GM19351 (cell line): ENCODE results near the gene CLCN4.

ENCODE experiments used
- ATAC-seq: cut with Tn5 transposase; IDR thresholded peaks from one replicate; pipeline ENCODE4 v1.9.1; 2021; ENCODE audit warnings: mild to moderate bottlenecking, moderate library complexity; ENCODE audit not compliant: unreplicated experiment

The CLCN4 gene

DNA sequence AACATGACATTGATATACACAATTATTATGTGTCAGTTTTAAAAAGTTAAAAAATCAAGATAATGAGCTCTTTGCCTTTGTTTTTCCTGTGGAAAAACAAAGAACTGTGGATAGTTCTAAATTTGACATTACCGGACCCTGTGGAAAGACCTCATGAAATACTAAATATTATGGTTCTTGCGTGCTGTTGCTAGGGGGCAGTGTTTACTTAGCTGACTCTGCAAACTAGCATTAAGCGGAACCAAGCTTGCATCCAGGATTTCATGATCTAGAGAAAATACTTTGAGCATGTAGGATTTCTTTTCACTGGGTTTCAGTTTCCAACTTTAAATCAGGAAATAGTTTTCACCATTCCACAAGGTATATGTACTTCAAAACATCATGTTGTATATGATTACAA, 33.6 kb downstream of the CLCN4 start:
- peak; percentile 71 for ATAC-seq

DNA sequence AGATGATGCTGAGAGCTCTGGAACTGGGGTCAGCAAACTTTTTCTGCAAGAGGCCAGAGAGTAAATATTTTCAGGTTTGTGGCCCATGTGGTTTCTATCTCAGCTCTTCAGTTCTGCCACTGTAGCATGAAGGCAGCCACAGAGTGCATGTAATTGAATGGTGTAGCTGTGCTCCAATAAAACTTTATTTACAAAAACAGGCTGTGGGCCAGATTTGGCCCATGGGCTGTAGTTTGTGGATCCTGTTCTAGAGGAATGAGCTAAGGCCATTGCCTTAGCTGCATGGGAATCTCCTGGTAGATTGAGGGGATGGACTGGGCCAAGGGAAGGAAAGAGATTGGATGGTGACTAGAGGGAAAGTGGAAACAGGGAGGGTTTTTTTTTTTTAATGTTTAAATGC, 36.8 kb downstream of the CLCN4 start:
- no peak for ATAC-seq

DNA sequence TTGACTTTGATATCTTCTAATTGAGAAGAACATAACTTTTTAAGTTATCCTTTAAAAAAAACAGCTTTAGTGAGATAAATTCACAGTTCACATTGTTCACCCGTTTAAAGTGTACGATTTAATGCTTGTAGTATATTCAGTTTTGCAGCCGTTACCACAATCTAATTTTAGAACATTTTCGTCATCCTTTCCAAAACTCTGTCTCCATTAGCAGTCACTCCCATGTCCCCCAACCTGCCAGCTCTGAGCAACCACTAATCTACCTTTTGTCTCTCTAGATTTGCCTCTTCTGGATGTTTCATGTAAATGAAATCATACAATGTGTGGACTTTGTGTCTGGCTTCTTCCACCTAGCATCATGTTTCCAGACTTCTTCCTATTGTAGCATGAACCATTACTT, 38.6 kb downstream of the CLCN4 start:
- ATAC-seq = no peak

DNA sequence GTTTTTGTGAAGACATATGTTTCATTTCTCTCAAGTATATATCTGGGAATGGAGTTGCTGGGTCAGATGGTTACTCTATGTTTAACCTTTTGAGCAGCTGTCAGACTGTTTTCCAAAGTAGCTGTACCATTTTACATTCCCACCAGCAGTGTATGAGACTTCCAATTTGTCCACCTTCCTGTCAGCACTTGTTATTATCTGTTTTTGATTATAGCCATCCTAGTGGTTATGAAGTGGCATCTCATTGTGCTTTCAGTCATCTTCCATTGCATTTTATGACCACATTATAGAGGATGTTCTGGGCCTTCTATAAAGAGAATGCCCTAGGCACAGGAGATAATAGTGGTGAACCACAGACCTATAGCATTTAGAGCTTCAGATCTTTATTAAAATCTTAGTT, 39.2 kb downstream of the CLCN4 start:
- ATAC-seq = no peak

DNA sequence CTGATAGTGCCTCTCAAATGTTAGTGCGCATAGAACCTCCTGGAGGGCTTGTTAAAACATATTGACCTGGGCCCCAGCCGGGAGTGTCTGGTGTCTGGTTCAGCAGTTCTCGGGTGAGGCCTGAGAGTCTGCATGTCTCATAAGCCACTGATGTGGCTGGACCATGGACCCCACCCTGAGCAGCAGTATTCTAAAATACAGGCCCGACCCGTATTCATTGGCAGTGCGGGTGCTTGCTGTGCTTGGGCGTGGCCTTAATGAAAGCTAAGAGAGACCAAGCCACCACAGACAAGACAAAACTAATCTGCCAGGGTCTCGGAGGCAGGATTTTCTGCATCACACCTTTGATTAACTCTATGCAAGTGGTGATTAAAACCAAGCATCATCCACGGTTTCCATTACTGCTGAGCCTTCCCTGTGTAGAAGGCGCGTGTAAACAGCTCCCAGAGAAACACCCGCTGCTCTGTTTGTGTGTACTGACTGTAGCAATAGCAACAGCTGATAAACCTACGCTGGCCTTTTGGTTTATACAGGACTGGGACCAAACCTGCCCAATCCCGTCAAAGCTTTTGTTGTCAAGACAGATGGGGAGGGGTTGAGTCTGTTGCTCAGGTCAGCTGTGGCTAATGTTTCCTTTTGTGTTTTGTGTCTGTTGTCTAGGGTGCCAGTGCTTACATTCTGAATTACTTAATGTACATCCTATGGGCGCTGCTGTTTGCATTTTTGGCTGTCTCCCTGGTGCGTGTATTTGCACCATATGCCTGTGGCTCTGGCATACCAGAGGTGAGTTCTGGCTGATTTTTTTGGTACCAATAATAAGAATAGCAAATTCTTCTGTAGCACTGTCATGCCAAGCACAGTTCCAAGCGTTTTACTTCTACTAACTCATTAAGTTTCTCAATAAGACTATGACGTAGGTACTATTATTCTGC, 40.8 kb downstream of the CLCN4 start:
- ATAC-seq = no peak

DNA sequence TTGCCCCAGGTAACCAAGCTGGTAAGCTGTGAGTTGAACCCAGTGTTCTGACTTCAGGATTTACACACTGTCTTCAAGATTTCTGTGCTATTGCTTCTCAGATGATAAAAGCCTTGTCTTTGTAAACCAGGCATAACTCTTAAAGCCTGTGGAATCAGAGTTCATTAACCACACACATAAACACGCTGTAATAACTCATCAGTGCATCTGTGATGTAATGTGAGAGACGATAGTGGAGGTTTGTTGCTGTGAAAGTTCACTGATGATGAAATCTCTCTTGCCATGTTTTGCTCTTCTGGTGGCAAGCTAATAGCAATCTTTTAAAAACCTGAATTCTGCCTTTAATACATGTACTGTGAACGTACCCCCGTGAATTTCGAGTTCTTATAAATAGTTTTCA, 41.5 kb downstream of the CLCN4 start:
- no peak for ATAC-seq

DNA sequence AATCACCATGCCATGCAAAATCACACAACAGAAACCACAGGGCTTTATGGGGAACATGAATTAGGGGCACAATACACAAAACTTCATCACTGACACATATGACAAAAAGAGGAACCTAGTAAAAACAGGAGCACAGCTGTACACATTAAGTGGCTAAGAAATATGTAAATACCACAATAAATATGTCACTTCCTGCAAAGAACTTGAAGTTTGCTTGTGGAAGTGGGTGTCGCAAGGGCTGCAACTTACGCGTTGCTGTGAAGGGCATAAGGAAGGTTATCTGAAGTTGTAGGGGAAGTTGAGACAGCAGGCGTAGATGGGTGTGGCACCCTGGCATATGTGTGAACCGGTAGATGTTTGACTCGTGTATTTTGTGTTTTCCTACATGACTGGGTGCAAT, 42.4 kb downstream of the CLCN4 start:
- ATAC-seq = peak; percentile 91

DNA sequence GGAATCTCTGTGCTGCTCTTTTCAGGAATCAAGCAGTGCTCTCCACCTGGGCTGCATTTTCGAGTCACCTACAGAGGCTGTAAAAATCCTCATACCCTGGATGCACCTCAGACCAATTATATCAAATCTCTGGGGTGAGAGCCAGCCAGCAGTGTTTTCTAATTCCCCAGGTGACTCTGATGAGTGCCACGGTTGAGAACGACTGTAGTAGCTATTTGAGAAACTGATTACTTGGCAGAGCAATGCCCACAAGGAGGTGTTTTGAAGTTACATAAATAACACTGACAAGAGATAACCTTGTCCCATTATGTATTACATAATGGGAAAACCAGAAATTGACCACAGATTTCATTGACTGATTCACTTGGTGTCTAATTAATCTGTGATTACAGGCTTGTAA, 46.8 kb downstream of the CLCN4 start:
- ATAC-seq = no peak

DNA sequence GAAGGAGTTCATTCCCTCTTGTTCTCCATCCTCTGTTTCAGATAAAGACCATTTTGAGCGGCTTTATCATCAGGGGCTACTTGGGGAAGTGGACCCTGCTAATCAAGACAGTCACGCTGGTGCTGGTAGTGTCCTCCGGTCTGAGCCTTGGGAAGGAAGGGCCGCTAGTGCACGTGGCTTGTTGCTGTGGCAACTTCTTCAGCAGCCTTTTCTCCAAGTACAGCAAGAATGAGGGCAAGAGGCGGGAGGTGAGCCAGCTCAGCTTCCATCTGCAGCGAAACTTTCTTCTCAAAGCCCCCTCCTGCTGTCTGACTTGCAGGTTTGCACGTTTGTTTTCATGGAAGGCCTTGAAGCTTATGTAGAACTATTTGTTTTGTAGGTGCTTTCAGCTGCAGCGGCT, 49.5 kb downstream of the CLCN4 start:
- no peak for ATAC-seq

DNA sequence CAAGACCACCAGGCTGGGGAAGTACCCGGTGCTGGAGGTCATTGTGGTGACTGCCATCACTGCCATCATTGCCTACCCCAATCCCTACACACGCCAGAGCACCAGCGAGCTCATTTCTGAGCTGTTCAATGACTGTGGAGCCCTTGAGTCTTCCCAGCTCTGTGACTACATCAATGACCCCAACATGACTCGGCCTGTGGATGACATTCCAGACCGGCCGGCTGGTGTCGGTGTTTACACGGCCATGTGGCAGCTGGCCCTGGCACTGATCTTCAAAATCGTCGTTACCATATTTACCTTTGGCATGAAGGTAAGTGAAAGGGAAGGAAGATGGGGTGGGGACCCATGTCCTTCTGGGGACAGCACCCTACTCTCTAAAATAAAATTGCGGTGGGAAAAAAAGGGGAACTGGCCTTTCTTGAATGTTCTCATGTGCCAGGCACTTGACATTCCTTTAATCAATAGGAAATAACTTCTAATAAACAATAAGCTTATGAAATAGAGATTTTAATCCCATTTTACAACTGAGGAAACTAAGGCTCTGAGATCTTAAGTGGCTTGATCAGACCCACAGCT, 51.6 kb downstream of the CLCN4 start:
- ATAC-seq = no peak

DNA sequence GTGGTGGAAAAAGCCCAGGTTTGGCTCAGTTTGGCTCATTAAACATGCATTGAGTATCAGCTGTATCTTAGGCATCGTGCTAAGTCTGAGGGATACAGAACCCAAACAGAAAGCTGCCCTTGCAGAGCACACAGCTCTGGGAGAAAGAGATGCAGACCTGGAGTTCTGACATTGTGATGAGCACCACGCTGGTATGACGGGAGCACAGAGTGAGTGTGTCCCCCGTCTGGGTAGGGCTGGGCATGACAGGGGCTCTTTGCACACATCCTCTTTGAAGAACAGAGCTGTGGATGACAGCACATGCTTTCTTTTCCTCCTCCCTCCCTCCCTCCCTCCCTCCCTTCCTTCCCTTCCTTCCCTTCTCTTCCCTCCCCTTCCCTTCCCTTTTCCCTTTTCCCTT, 52.2 kb downstream of the CLCN4 start:
- ATAC-seq = no peak

DNA sequence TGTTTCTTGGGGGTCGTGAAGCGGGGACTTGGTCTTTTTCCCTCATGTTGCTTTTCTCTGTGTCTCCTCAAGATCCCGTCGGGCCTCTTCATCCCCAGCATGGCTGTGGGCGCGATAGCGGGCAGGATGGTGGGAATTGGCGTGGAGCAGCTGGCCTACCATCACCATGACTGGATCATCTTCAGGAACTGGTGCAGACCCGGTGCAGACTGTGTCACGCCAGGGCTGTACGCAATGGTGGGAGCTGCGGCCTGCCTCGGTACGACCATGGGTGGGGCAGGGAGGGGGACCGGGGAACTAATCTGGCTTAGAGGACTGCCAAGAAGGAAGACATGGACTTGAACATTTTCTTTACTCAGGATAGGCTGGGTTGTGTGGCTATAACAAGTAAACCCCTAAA, 55.6 kb downstream of the CLCN4 start:
- ATAC-seq = no peak

DNA sequence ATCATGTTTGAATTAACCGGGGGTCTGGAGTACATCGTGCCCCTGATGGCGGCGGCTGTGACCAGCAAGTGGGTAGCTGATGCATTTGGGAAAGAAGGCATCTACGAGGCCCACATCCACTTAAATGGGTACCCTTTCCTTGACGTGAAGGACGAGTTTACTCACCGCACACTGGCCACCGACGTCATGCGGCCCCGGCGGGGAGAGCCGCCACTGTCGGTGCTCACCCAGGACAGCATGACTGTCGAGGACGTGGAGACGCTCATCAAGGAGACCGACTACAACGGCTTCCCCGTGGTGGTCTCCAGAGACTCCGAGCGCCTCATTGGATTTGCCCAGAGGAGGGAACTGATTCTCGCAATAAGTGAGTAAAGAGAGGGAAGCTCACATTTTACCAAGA, 56.9 kb downstream of the CLCN4 start:
- no peak for ATAC-seq

DNA sequence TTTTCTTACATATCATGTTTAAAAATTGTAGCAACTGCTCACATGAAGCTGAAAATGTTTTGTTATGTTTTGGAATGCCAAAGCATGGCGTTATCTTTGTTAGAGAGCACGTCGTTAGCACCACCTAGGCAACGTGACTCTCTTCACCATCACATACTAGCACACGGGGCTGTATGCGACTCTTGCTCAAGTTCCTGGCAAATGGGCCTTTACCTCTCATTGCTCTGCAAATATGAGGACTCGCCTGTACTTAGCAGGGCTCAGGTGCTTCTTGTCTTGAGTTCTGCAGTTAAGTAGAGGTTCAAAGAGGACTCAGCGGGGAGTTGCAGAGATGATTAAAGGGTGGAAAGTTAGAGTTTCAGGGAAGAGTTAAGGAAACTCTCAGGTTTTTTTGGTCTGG, 59.4 kb downstream of the CLCN4 start:
- no peak for ATAC-seq

DNA sequence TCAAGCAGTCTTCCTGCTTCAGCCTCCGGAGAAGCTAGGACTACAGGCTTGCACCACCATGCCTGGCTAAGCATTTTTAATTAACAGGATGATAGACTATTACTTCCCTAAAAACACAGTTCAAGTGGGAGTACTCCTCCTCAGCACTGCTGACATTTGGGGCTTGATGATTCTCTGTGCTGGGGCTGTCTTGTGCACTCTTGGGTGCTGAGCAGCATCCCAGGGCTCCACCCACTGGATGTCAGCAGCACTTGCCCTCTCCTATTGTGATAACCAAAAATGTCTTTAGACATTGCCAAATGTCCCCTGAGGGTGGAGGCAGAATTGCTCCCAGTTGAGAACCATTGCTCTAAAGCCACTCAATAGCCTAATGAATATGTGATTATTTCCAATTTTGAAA, 60.4 kb downstream of the CLCN4 start:
- ATAC-seq = no peak

DNA sequence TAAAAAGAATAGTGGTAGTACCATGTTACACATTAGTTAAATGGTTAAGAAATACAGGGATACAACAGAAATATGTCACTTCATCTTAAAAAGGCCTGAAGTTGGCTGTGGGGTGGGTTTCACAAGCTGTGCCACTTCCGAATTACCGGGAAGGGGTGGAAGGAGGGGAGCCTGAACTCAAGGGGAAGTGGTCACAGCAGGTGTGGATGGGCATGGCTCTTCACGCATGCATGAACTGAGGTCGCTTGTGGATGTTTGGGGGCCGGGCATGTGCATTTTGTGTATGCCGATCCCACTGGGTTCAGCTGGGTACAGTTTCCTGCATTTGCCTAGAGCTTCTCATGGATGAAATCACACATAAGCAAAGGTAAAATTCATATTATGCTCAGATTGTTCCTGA, 64.9 kb downstream of the CLCN4 start:
- ATAC-seq = no peak

DNA sequence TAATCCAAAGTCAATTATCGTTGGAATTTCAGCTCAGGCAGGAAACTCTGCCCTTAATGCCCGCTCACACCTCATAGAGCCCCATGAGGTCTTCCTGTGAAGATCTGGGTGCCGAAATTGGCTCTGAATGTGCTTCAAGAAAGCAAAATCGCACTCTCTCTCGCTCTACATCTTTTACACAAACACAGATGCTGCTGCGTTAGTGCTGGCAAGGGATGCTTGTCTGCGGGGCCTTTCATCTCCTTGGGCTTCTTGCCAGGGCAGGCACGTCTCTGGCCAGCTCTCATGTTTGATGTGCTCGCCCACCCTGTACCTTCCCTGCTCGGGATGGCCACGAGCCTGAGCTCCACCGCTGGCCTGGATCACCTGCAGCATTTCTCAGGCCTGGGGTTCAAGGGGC, 66.5 kb downstream of the CLCN4 start:
- no peak for ATAC-seq

DNA sequence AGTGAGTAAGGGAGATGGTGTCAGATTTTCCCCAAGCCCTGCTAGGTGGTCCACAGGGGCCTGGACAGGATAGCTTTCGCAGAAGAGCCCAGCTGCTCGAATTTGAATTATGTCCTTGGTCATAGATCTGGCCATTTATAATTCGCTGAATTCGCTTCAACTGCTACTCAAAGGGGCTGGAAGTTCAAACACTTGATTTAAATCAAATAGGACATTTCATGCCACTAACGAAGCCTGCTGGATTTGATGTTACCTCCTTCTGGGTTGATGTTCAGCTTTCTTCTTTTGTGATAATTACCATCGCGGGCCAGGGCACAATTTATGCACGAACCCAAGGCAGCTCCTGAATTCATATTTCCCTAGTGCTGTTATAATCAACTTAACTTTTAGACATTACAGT, 67.0 kb downstream of the CLCN4 start:
- no peak for ATAC-seq

DNA sequence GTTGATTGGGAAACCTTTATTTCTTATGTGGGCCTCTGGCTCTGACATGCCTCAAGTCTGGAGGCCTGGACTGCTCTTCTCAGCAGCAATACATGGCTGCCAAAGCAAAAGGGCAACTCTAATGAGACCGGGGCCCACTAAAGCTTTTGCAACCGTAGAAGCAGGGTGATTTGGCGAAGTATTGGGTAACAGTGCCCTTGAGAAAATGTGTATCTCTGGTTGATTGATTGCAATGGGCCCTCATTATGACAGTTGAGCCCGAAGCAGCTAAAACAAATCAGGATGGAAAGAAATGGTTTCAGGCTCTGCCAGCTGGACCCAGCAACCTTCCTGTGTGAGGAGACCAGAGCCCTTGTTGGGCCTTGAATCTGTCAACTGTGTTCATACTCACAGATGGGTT, 73.4 kb downstream of the CLCN4 start:
- ATAC-seq = no peak

DNA sequence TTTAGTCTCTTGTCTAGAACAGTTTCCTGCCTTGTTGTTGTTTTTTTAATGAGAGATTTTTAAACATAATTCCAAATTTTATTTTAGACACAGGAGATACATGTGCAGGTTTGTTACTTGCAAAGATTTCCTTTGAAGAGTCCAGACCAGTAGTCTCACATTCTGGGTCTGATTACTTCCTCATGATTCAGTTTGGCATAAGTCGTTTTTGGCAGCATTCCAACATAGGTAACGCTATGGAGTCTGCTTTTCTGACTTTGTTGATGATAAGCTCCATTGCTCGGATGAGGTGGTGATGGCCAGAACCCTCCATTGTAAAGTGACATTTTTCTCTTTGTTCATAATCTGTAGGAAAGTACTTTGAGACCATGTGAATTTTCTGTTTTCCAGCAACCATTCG, 74.7 kb downstream of the CLCN4 start:
- ATAC-seq = no peak

DNA sequence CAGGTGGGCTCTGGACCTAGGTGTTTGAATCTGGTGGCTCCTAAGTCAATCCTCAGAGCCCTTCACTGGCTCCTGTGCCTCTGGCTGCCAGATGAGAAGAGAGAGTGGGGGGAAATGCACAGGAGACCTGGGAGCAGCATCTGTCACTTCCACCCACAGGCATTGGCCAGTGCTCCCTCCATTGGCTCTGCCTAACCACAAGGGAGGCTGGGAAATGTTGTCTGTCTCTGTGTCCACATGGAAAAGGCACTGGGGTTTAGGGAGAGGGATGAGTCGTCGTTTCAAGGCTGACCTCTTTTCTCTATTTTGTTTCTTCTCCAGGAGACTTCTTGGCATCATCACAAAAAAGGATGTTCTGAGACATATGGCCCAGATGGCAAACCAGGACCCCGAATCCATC, 76.4 kb downstream of the CLCN4 start:
- no peak for ATAC-seq

DNA sequence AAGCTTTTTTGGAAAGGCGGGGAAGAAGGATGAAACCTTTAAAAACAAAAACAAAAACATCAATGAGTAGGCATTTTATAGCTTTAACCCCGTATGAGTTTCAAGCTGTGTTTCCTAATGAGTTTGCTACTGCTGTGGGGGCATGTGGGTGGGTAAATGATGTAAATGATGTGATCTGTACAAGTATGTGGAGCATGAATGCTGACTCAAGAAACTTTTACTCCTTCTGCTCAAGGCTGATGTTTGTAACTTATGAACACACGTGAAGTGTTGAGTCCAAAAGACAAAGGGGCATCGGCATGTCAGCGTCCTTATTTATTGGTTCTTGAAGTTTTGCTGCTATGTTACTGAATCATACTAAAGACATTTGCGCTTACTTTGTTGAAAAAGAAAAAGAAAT, 76.9 kb downstream of the CLCN4 start:
- ATAC-seq = no peak

DNA sequence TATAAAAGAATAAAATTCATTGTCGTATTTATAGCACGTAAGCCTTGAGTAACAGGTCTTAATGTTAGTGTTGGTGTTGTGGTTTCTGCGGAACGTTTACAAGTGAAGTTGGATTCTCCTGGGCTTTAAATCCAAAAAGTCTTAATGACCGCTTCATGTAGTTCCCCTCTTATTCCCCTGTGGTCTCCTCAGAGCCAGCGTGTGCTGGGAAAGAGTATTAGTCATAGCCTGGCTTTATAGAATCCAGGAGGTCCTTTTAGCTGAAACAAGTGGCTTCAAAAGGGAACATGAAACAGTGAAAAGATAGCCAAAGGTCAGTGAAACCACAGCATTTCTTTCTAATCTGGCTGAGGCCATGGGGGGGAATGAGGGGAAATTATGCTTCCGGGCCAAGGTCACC, 79.1 kb downstream of the CLCN4 start:
- ATAC-seq = no peak
